Measurements from ENCODE around the gene NT5DC2. TPM values are rescaled to one million over a fixed set of nuclear protein-coding genes. Genes with fewer than 3 reads are reported as not detected.

Gene NT5DC2
- total RNA-seq, 2 donors from 2014 or later, result 288 to 341 TPM

GRCh38 chr3:52481819-52482521 is 51.7 kb downstream of the NT5DC2 start:
- H3K27me3 Mint-ChIP-seq (ENCODE audit: insufficient read depth), result no peaks in the 10 kb centered on the region
- H3K9ac ChIP-seq (ENCODE audit: extremely low read depth, low read length, poor library complexity, severe bottlenecking), result no peak overlapping the region
- no peaks in the 10 kb centered on the region for H3K4me1 Mint-ChIP-seq
- H3K4me1 ChIP-seq (ENCODE audit: control insufficient read depth, insufficient read depth, low read length), result no peaks in the 10 kb centered on the region
- TF ChIP-seq CTCF (conservative IDR thresholded peaks at IDR 0.05), result peak; percentile 86
- H3K9me3 ChIP-seq (ENCODE audit: control insufficient read depth, low read length), result no peaks in the 10 kb centered on the region
- H3K27ac ChIP-seq (ENCODE audit: low read depth, low read length), result no peak overlapping the region
- H3K4me3 Mint-ChIP-seq, result no peak overlapping the region
- H3K27ac Mint-ChIP-seq, result peak overlapping the region; percentile 61
- no peak overlapping the region for H3K4me3 ChIP-seq (ENCODE audit: low read length)
- peak; percentile 94 for DNase-seq
- WGBS, 2 experiments (ENCODE audit: insufficient coverage in 1 of 2, insufficient read length in 1 of 2), result 90 to 93% methylated on average over 12 to 23 of the region's 23 CpGs
- H3K36me3 Mint-ChIP-seq (ENCODE audit: low read depth), result peaks cover 66% of the 10 kb centered on the region
- H3K36me3 ChIP-seq (ENCODE audit: control insufficient read depth, insufficient read depth, low read length), result peaks cover 92% of the 10 kb centered on the region
- no peaks in the 10 kb centered on the region for H3K9me3 Mint-ChIP-seq
- H3K27me3 ChIP-seq (ENCODE audit: control insufficient read depth, insufficient read depth, low read length, poor library complexity, severe bottlenecking), result no peaks in the 10 kb centered on the region

GRCh38 chr3:52480768-52481715 is 52.6 kb downstream of the NT5DC2 start:
- peaks cover 67% of the 10 kb centered on the region for H3K36me3 Mint-ChIP-seq (ENCODE audit: low read depth)
- H3K9ac ChIP-seq (ENCODE audit: extremely low read depth, low read length, poor library complexity, severe bottlenecking), result no peak overlapping the region
- WGBS, 2 experiments (ENCODE audit: insufficient coverage in 1 of 2, insufficient read length in 1 of 2), result 95 to 96% methylated on average over 20 to 27 of the region's 27 CpGs
- no peaks in the 10 kb centered on the region for H3K4me1 ChIP-seq (ENCODE audit: control insufficient read depth, insufficient read depth, low read length)
- H3K4me3 ChIP-seq (ENCODE audit: low read length), result no peak overlapping the region
- H3K4me3 Mint-ChIP-seq, result no peak overlapping the region
- TF ChIP-seq CTCF (conservative IDR thresholded peaks at IDR 0.05), result no peak
- DNase-seq, result no peak
- H3K27me3 Mint-ChIP-seq (ENCODE audit: insufficient read depth), result no peaks in the 10 kb centered on the region
- H3K27me3 ChIP-seq (ENCODE audit: control insufficient read depth, insufficient read depth, low read length, poor library complexity, severe bottlenecking), result no peaks in the 10 kb centered on the region
- no peaks in the 10 kb centered on the region for H3K9me3 ChIP-seq (ENCODE audit: control insufficient read depth, low read length)
- peaks cover 95% of the 10 kb centered on the region for H3K36me3 ChIP-seq (ENCODE audit: control insufficient read depth, insufficient read depth, low read length)
- H3K27ac Mint-ChIP-seq, result peak overlapping the region; percentile 9
- no peaks in the 10 kb centered on the region for H3K4me1 Mint-ChIP-seq
- H3K27ac ChIP-seq (ENCODE audit: low read depth, low read length), result no peak overlapping the region
- H3K9me3 Mint-ChIP-seq, result no peaks in the 10 kb centered on the region

- no peak overlapping the region for H3K27ac ChIP-seq (ENCODE audit: low read depth, low read length)
- H3K36me3 ChIP-seq (ENCODE audit: control insufficient read depth, insufficient read depth, low read length), result peaks cover 95% of the 10 kb centered on the region
- no peak overlapping the region for H3K27ac Mint-ChIP-seq
- peaks cover 68% of the 10 kb centered on the region for H3K36me3 Mint-ChIP-seq (ENCODE audit: low read depth)
- no peaks in the 10 kb centered on the region for H3K4me1 Mint-ChIP-seq
- H3K4me3 ChIP-seq (ENCODE audit: low read length), result no peak overlapping the region
- no peak overlapping the region for H3K9ac ChIP-seq (ENCODE audit: extremely low read depth, low read length, poor library complexity, severe bottlenecking)
- H3K4me3 Mint-ChIP-seq, result no peak overlapping the region
- TF ChIP-seq CTCF (conservative IDR thresholded peaks at IDR 0.05), result no peak
- H3K9me3 ChIP-seq (ENCODE audit: control insufficient read depth, low read length), result no peaks in the 10 kb centered on the region
- no peaks in the 10 kb centered on the region for H3K27me3 Mint-ChIP-seq (ENCODE audit: insufficient read depth)
- DNase-seq, result no peak
- 94 to 98% methylated on average over 7 to 16 of the region's 16 CpGs for WGBS, 2 experiments (ENCODE audit: insufficient coverage in 1 of 2, insufficient read length in 1 of 2)
- no peaks in the 10 kb centered on the region for H3K9me3 Mint-ChIP-seq
- no peaks in the 10 kb centered on the region for H3K4me1 ChIP-seq (ENCODE audit: control insufficient read depth, insufficient read depth, low read length)
- no peaks in the 10 kb centered on the region for H3K27me3 ChIP-seq (ENCODE audit: control insufficient read depth, insufficient read depth, low read length, poor library complexity, severe bottlenecking)
These were observed 53.6 kb downstream of the NT5DC2 start for GRCh38 chr3:52479877-52480575.

All from endodermal cell (in vitro differentiated cells).